ENCODE results near the gene LRCH1.

Gene LRCH1

DNA sequence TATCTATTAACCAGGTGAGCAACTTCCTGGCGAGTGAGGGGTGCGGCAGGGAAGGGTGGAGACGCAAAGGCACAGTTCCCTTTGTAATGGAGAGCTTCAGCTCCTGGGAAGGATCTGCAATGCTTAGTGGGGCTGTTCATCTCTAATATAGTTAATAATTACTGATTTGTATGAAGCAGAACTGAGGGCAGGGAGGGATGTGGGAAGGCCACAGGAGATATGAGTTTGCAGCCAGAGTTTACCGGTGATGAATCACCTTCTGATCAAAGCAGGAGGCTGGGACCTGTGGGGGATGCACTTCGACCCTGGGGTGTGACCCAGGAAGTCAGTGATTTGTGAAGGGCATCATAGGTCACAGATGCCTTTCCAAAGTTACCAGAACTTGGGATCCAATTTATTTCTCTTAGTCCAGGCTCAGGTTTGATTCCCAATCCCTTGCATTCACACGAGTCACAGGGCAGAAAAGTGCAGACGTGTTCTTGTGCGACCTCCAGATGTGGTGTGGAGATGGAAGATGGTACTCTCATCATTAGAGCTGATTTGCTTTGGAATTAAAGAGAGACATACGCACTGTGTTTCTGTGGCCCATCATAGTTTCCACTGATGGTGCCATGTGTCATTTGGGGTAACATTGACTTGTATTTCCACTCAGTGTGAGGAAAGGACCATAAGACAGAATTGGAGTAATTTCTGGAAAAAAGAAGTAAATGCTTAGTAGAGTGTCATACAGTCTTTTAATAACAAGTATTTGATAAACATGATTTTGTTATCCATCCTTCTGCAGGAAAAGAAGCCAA lies 55.0 kb downstream of the LRCH1 start:
- Histone ChIP-seq H3K36me3 (ENCODE audit: control insufficient read depth in 1 of 2, insufficient read depth in 2 of 2, low read length in 2 of 2) (no peaks in the 10 kb centered on the region), H3K27me3 (ENCODE audit: low read depth, low read length) (no peaks in the 10 kb centered on the region), H3K27ac (ENCODE audit: low read length) (peak overlapping the region; percentile 12), H3K4me1 (ENCODE audit: control insufficient read depth in 1 of 2, insufficient read depth in 2 of 2, low read length in 2 of 2) (peaks cover 35 to 58% of the 10 kb centered on the region in 2 donors), H3K4me3 (ENCODE audit: low read depth in 1 of 2, low read length in 2 of 2) (no peak overlapping the region), H3K9me3 (ENCODE audit: control insufficient read depth in 1 of 2, low read length in 2 of 2) (no peaks in the 10 kb centered on the region)

DNA sequence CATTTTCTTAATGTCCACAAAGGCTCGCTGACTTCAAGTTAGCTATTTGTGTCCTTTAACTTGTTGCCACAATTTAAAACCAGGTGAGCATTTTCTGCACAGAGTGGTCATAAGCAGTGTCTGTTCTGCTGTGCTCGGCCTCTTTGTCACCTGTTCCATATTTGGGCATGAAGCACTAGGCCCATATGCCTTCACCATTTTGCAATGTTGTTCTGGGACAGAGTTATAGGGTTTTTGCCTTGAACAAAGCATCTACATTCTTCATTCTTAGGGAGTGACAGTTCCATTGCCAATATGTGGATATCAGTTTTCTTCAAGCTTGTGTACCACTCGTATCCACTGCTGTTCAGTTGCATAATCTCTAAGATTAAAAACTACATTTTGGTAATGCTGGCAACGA lies 56.1 kb downstream of the LRCH1 start:
- no peaks in the 10 kb centered on the region for H3K36me3 ChIP-seq (ENCODE audit: control insufficient read depth in 1 of 2, insufficient read depth in 2 of 2, low read length in 2 of 2)
- H3K4me1 ChIP-seq (ENCODE audit: control insufficient read depth in 1 of 2, insufficient read depth in 2 of 2, low read length in 2 of 2), result peaks cover 35 to 48% of the 10 kb centered on the region in 2 donors
- no peak overlapping the region for H3K4me3 ChIP-seq (ENCODE audit: low read depth in 1 of 2, low read length in 2 of 2)
- H3K9me3 ChIP-seq (ENCODE audit: control insufficient read depth in 1 of 2, low read length in 2 of 2), result no peaks in the 10 kb centered on the region
- H3K27ac ChIP-seq (ENCODE audit: low read length), result peak overlapping the region; percentile 39
- H3K27me3 ChIP-seq (ENCODE audit: low read depth, low read length), result no peaks in the 10 kb centered on the region

DNA sequence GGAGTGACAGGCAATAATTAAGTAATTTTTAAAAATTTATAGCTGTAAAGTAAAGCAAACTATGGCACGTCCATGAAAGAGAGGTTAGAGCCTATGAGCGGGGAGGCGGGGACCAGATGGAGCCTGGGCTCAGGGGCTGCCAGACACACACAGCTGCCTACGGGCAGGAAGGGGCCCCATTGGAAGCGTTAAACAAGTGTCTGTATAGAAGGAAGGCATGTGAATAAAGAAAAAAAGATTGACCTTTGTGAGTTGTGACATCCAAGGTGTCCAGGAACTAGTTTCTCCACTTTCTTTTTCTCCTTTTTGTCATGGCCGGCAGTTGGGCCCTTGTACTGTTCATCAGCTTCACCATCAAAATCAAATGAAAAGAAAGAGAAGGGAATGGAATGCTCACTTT lies 56.8 kb downstream of the LRCH1 start:
- H3K36me3 ChIP-seq (ENCODE audit: control insufficient read depth in 1 of 2, insufficient read depth in 2 of 2, low read length in 2 of 2), result no peaks in the 10 kb centered on the region
- no peak overlapping the region for H3K4me3 ChIP-seq (ENCODE audit: low read depth in 1 of 2, low read length in 2 of 2)
- peaks cover 33 to 45% of the 10 kb centered on the region in 2 donors for H3K4me1 ChIP-seq (ENCODE audit: control insufficient read depth in 1 of 2, insufficient read depth in 2 of 2, low read length in 2 of 2)
- no peaks in the 10 kb centered on the region for H3K9me3 ChIP-seq (ENCODE audit: control insufficient read depth in 1 of 2, low read length in 2 of 2)
- H3K27me3 ChIP-seq (ENCODE audit: low read depth, low read length), result no peaks in the 10 kb centered on the region
- no peak overlapping the region for H3K27ac ChIP-seq (ENCODE audit: low read length)

DNA sequence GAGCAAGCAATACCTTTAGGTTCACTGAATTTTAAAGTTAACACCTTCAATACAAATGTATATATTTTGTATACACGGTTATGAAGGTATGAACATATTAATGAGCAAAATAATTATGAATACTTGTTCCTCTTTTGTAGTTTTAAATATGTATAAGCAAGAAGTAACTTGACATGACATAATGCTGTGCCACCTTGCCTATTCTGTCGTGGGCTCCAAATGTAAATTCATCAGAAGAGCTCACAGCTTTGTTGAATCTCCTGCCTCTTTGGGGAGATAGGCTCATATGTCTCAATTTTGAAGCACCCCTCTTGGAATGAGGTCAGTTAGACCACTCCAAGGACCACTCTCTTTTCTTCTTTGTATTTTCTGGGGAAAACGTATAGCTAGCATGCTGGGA lies 59.3 kb downstream of the LRCH1 start:
- H3K9me3 ChIP-seq (ENCODE audit: control insufficient read depth in 1 of 2, low read length in 2 of 2), result no peaks in the 10 kb centered on the region
- peaks cover 17 to 33% of the 10 kb centered on the region in 2 donors for H3K4me1 ChIP-seq (ENCODE audit: control insufficient read depth in 1 of 2, insufficient read depth in 2 of 2, low read length in 2 of 2)
- no peaks in the 10 kb centered on the region for H3K36me3 ChIP-seq (ENCODE audit: control insufficient read depth in 1 of 2, insufficient read depth in 2 of 2, low read length in 2 of 2)
- no peak overlapping the region for H3K4me3 ChIP-seq (ENCODE audit: low read depth in 1 of 2, low read length in 2 of 2)
- H3K27ac ChIP-seq (ENCODE audit: low read length), result no peak overlapping the region
- H3K27me3 ChIP-seq (ENCODE audit: low read depth, low read length), result no peaks in the 10 kb centered on the region

DNA sequence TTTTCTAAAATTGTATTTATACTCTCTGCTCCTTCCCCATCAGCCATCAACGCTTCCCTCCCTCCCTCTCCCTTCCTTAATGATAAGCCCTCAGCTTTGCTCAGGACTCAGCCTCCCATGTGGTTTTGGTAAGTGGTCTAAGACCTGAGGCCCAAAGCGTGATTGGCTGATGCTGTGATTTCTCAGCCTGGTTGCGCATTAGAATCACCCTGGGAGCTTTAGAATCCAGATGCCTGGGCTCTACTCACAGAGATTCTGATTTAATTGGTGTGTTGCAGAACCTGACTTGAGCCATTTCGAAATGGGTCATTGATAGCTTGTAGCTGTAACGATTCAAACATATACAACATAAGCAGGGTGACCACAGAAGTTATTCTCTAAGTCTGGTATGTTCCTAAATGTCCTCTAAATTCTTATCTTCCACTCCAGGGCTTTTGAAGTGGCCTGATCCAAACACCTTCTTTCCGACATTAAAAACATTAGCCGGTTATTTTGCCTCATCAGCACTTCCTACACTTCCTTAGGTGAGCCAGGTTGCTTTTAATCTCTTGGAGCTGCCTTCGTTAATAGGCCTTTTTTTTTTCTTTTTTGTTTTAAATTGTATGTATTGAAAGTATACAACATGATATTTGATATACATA lies 60.6 kb downstream of the LRCH1 start:
- H3K27me3 ChIP-seq (ENCODE audit: low read depth, low read length), result no peaks in the 10 kb centered on the region
- H3K36me3 ChIP-seq (ENCODE audit: control insufficient read depth in 1 of 2, insufficient read depth in 2 of 2, low read length in 2 of 2), result no peaks in the 10 kb centered on the region
- H3K4me1 ChIP-seq (ENCODE audit: control insufficient read depth in 1 of 2, insufficient read depth in 2 of 2, low read length in 2 of 2), result peaks cover 12 to 35% of the 10 kb centered on the region in 2 donors
- H3K9me3 ChIP-seq (ENCODE audit: control insufficient read depth in 1 of 2, low read length in 2 of 2), result no peaks in the 10 kb centered on the region
- no peak overlapping the region for H3K4me3 ChIP-seq (ENCODE audit: low read depth in 1 of 2, low read length in 2 of 2)
- peak overlapping the region; percentile 18 for H3K27ac ChIP-seq (ENCODE audit: low read length)

DNA sequence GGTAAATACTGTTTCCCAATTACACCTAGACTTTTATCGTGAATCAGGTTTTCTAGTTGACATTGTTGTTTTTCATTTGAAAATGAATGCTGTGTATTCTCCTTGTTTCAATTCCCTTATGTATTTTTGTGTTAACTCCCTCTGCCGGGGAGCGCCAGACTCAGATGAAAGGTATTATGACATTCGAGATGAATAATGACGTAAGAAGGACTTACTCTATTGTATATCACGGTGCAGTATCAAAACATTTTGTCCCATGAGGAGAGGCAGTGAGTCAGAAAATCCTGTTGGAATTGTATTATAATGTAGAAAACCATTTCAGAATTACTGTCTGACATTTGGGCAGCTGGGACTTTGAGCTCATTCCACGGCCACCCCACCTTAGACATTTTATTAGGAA lies 61.6 kb downstream of the LRCH1 start:
- Histone ChIP-seq H3K27me3 (ENCODE audit: low read depth, low read length) (no peaks in the 10 kb centered on the region), H3K4me3 (ENCODE audit: low read depth in 1 of 2, low read length in 2 of 2) (no peak overlapping the region), H3K9me3 (ENCODE audit: control insufficient read depth in 1 of 2, low read length in 2 of 2) (no peaks in the 10 kb centered on the region), H3K36me3 (ENCODE audit: control insufficient read depth in 1 of 2, insufficient read depth in 2 of 2, low read length in 2 of 2) (no peaks in the 10 kb centered on the region), H3K4me1 (ENCODE audit: control insufficient read depth in 1 of 2, insufficient read depth in 2 of 2, low read length in 2 of 2) (peaks cover 7 to 27% of the 10 kb centered on the region in 2 donors), H3K27ac (ENCODE audit: low read length) (peak overlapping the region; percentile 18)

DNA sequence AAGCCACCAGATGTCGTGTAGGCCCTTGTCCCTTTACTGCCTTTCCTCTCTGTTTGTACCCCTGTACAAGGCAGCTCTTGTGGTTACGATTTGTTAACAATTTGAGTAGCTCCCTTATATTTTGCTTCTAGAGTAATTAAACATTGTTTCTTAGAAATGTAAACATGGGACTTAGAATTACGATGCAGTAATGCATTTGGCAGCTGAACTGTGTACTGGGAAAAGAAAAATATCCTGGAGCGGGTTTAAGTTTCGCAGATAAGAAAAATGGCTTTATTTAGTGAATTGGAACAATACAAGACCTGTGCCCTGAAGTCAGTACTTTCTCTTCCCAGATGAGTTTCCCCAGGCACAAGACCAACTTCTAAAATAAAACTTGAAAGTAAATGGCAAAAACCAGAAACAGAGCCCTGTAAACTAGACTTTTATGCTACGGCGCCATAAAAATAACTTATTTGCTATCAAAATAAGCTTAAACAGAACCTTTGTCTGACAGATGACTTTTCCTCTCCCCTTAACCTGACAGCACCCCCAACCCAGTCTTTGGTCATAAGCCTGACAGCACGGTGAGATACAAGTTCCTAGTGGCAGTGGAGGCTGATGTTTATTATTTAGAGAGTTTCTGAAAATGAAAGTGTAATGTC lies 63.0 kb downstream of the LRCH1 start:
- peak overlapping the region; percentile 43 to 45 for H3K4me3 ChIP-seq (ENCODE audit: low read depth in 1 of 2, low read length in 2 of 2)
- H3K27ac ChIP-seq (ENCODE audit: low read length), result peak overlapping the region; percentile 91
- no peaks in the 10 kb centered on the region for H3K27me3 ChIP-seq (ENCODE audit: low read depth, low read length)
- H3K36me3 ChIP-seq (ENCODE audit: control insufficient read depth in 1 of 2, insufficient read depth in 2 of 2, low read length in 2 of 2), result no peaks in the 10 kb centered on the region
- H3K4me1 ChIP-seq (ENCODE audit: control insufficient read depth in 1 of 2, insufficient read depth in 2 of 2, low read length in 2 of 2), result peaks cover 16 to 40% of the 10 kb centered on the region in 2 donors
- H3K9me3 ChIP-seq (ENCODE audit: control insufficient read depth in 1 of 2, low read length in 2 of 2), result no peaks in the 10 kb centered on the region

DNA sequence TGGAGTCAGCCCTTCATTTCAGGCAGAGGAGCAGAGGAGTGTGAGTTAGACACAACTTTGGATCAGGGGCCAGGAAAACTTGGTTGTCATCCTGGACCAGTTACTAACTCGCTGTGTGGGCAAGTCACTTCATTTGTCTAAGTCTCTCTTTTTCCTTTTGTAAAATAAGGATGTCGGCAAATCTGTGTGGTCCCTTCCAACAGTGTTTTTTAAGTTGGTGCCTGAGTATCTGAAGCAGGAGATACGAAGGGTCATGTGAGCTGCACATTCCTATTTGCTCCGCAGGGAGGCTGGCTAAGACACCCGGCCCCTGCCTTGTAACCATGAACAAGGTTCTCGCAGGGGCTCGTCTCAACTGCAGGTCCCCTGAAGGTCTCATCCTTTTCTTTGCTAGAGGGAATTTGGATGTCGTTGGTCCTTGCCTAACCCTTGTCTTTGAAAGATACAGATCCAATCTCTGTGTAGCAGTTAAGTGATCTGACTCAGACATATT lies 64.3 kb downstream of the LRCH1 start:
- Histone ChIP-seq H3K4me3 (ENCODE audit: low read depth in 1 of 2, low read length in 2 of 2) (peak overlapping the region in 1 of 2 donors; percentile 9), H3K9me3 (ENCODE audit: control insufficient read depth in 1 of 2, low read length in 2 of 2) (no peaks in the 10 kb centered on the region), H3K4me1 (ENCODE audit: control insufficient read depth in 1 of 2, insufficient read depth in 2 of 2, low read length in 2 of 2) (peaks cover 22 to 52% of the 10 kb centered on the region in 2 donors), H3K27ac (ENCODE audit: low read length) (peak overlapping the region; percentile 78), H3K27me3 (ENCODE audit: low read depth, low read length) (no peaks in the 10 kb centered on the region), H3K36me3 (ENCODE audit: control insufficient read depth in 1 of 2, insufficient read depth in 2 of 2, low read length in 2 of 2) (no peaks in the 10 kb centered on the region)

DNA sequence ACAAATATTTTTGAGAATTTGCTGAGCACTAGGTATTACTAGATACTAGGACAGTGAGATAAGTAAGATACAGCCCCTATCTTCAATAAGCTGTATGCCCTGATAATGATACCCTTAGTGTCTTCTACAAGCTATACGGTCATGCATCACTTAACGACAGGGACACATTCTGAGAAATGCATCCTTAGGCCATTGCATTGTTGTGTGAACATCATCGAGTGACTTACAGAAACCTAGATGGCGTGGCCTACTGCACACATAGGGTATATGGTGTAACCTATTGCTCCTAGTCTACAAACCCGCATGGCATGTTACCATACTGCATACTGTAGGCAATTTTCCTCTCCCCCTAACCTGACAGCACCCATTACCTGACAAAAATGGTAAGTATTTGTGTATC lies 64.9 kb downstream of the LRCH1 start:
- H3K27me3 ChIP-seq (ENCODE audit: low read depth, low read length), result no peaks in the 10 kb centered on the region
- H3K4me1 ChIP-seq (ENCODE audit: control insufficient read depth in 1 of 2, insufficient read depth in 2 of 2, low read length in 2 of 2), result peaks cover 24 to 58% of the 10 kb centered on the region in 2 donors
- no peak overlapping the region for H3K4me3 ChIP-seq (ENCODE audit: low read depth in 1 of 2, low read length in 2 of 2)
- H3K9me3 ChIP-seq (ENCODE audit: control insufficient read depth in 1 of 2, low read length in 2 of 2), result no peaks in the 10 kb centered on the region
- H3K36me3 ChIP-seq (ENCODE audit: control insufficient read depth in 1 of 2, insufficient read depth in 2 of 2, low read length in 2 of 2), result no peaks in the 10 kb centered on the region
- H3K27ac ChIP-seq (ENCODE audit: low read length), result peak overlapping the region; percentile 78

DNA sequence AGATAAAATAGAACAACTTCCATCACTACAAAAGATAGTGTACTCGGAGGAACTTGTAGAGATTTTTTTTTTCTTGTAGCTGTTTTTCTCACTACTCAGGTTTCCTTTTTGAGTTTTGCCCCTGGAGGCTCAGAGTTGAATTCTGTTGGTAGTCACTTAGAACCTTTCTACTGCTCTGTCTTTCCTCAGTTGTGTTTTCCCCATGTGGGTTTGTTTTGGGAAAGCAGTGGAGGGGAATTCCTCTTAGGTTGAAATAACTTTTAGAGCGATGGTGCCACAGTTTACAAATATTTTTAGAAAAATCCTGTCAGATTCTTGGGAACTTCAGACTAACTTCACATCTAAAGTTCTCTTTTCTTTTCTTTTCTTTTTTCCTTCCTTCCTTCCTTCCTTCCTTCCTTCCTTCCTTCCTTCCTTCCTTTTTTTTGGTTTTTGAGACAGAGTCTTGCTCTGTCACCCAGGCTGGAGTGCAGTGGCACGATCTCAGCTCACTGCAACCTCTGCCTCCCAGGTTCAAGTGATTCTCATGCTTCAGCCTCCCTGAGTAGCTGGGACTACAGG lies 65.8 kb downstream of the LRCH1 start:
- H3K27me3 ChIP-seq (ENCODE audit: low read depth, low read length), result no peaks in the 10 kb centered on the region
- peaks cover 28 to 67% of the 10 kb centered on the region in 2 donors for H3K4me1 ChIP-seq (ENCODE audit: control insufficient read depth in 1 of 2, insufficient read depth in 2 of 2, low read length in 2 of 2)
- no peak overlapping the region for H3K27ac ChIP-seq (ENCODE audit: low read length)
- no peak overlapping the region for H3K4me3 ChIP-seq (ENCODE audit: low read depth in 1 of 2, low read length in 2 of 2)
- H3K9me3 ChIP-seq (ENCODE audit: control insufficient read depth in 1 of 2, low read length in 2 of 2), result no peaks in the 10 kb centered on the region
- no peaks in the 10 kb centered on the region for H3K36me3 ChIP-seq (ENCODE audit: control insufficient read depth in 1 of 2, insufficient read depth in 2 of 2, low read length in 2 of 2)

DNA sequence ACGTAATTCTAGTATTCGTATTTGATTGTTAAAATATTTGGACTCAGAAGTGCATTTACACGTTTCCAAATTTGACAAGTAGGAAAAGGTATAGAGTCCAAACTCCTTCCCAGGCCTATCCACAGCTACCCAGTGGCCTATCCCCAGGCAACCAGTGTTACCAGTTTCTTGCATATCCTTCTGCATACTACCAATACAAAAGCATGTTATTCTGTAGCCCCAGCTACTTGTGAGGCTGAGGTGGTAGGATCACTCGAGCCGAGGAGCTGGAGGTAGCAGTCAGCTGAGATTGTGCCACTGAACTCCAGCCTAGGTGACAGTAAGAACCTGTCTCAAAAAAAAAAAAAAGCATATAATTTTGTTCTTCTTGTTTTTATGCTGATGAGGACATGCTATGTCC lies 67.1 kb downstream of the LRCH1 start:
- peaks cover 28 to 68% of the 10 kb centered on the region in 2 donors for H3K4me1 ChIP-seq (ENCODE audit: control insufficient read depth in 1 of 2, insufficient read depth in 2 of 2, low read length in 2 of 2)
- no peak overlapping the region for H3K27ac ChIP-seq (ENCODE audit: low read length)
- H3K27me3 ChIP-seq (ENCODE audit: low read depth, low read length), result no peaks in the 10 kb centered on the region
- no peak overlapping the region for H3K4me3 ChIP-seq (ENCODE audit: low read depth in 1 of 2, low read length in 2 of 2)
- no peaks in the 10 kb centered on the region for H3K9me3 ChIP-seq (ENCODE audit: control insufficient read depth in 1 of 2, low read length in 2 of 2)
- H3K36me3 ChIP-seq (ENCODE audit: control insufficient read depth in 1 of 2, insufficient read depth in 2 of 2, low read length in 2 of 2), result no peaks in the 10 kb centered on the region

Measured in muscle layer of duodenum (tissue), 2 donors.